ENCODE measurements around the gene NAV3.

The NAV3 gene, protein sequence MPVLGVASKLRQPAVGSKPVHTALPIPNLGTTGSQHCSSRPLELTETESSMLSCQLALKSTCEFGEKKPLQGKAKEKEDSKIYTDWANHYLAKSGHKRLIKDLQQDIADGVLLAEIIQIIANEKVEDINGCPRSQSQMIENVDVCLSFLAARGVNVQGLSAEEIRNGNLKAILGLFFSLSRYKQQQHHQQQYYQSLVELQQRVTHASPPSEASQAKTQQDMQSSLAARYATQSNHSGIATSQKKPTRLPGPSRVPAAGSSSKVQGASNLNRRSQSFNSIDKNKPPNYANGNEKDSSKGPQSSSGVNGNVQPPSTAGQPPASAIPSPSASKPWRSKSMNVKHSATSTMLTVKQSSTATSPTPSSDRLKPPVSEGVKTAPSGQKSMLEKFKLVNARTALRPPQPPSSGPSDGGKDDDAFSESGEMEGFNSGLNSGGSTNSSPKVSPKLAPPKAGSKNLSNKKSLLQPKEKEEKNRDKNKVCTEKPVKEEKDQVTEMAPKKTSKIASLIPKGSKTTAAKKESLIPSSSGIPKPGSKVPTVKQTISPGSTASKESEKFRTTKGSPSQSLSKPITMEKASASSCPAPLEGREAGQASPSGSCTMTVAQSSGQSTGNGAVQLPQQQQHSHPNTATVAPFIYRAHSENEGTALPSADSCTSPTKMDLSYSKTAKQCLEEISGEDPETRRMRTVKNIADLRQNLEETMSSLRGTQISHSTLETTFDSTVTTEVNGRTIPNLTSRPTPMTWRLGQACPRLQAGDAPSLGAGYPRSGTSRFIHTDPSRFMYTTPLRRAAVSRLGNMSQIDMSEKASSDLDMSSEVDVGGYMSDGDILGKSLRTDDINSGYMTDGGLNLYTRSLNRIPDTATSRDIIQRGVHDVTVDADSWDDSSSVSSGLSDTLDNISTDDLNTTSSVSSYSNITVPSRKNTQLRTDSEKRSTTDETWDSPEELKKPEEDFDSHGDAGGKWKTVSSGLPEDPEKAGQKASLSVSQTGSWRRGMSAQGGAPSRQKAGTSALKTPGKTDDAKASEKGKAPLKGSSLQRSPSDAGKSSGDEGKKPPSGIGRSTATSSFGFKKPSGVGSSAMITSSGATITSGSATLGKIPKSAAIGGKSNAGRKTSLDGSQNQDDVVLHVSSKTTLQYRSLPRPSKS (N-terminal part only)
- total RNA-seq = 0 reads per million in 3 experiments

DNA sequence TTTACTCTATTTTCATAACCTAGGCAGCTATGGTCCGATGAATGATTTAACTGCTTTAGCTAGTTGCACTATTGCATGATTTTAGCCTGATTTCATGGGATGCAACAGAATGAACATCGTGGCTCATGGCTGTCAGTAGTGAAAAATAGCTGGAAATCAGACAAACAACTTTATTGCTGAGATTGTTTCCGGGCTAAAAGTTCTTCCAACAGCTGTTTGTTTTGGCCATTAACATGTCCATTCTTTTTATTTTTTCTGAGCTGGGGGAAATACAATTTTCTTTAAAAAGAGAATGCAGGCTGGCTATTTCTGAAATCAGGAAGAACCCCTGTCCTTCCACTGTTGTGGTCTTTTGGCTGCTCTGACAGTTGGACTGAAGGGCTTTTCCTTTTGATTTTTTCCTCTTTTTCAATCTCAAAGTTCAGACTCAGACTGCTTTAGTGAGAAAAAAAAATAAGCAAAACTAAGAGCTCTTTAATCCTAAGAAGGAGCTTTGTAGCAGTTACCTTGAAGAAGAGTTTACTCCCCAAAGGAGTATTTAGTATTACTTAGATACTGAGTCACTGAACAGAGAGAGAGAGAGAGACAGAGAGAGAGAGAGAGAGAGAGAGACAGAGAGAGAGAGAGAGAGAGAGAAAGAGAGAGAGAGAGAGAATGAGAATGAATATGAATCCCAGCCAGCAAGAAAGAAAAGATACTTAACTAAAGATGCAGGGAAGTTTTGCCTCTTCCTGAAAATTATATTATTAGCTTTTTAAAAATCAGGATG, at the start of gene NAV3:
Gene NAV3 (plus strand): TSS at position 312 of the 769 bp plus-strand sequence. CDS start 568 bp downstream, outside the sequence.
- DNase-seq = no peak

DNA sequence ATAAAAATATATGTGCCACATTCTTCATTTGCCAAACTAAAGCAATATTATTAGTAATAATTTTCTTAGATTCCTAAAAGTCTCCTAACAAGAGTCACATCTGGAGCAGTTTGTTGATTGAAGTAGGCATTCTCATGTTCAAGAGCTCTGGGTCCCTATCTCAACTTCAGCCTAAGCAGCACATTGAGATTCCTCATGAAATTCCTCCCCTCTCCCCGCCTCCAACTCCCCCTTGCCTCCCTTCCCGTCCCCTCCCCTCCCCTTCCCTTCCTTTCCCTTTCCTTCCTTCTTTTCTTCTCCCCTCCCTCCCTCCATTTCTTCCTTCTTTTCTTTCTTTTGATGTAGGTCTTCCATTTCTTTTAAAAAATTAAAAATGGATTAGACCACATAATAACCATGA, 48.7 kb upstream of the NAV3 start:
- no peak for DNase-seq

DNA sequence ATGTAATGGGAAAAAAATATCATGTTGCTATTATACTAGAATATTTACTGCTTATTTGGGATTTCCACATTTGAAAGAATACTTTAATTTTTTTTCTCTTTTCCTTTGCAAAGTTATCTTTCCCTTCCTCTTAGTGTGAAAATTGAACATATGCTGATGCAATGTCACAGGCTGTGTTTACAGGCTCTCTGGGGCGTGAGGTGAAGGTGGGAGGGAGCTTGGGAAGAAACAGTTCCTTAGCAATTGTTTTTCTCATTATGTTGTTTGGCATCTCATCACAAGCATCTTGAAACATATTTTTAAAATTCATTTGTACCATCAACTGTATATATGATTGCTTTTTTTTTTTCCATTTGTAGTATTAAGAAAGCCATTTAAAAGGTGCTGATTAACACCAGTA, 47.9 kb upstream of the NAV3 start:
- DNase-seq = no peak

DNA sequence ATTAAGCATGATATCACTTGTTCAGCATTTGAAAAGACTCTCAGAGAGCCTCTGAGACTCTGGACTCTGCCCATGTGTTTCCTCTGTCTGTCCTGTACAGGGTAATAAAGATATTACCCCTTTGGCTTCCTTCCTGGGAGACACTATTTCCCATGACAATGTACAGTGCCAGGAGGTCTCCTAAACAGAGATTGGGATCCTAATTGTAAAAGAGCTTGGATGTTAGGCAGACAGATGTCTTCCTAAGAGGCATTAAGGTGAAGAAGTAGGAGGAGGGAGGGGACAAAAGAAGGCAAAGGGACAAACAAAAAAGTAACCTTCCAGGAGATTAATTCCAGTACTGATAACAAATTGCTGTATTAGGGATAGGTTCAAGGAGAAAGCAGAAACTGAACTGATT, 45.5 kb upstream of the NAV3 start:
- DNase-seq = no peak

DNA sequence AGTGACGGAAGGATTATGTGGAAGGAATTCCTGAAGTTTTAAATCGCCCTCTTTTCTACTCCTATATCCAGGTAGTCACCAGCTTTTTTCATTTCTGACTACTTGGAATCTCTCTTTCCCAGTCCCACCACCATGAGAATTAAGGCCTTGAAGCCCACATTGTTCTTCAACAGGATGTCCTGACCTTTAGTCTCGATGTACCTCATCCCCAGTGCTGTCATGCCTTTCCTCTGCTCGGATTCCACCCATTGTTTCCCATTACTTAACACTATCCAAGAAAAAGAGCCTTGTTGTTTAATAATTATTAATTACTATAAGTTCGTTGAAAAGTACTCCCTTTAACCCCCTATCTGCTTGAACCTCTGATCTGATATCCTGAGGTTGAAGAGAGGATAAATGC, 44.0 kb upstream of the NAV3 start:
- DNase-seq = no peak

DNA sequence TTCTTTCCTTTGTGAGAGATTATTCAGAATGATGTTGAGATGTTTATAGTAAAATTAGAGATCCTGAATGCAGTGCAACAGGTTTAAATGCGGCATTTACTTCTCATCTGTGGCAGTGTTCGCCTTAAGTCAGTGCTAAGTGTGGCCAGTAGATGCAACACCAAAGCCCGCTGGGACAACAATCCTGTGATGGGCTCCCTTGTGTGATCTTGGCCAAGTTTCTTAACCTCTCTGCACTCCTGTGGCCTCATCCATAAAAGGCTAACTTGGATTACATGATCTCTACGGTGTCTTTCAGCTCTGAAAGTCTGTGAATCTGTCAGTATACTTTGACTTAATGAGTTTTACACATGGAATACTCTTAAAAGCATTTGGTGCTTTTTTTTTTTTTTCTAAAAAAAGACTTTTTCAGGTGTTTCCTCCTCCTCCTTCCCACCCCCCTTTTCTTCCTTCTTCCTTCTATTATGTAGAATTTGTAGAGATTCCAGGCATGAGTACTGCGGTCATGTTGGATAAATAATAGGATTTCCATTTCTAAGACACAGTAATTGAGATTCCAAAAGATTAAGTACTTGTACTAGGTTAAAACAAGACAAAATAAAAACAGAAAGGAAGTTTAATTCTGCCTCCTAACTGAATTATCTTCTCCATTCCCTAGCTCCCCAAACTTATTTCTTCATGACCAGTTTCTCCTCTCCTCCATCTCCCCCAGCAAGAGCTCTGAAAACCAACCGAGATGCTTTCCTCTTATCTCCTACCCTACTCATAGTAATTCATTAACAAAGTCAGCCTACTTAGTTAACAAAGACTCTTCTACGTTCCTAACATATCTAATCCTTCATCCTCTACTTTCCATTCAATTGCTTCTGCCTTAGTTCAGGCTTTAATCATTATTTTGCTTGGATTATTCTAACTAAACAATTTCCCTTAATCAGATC, 42.2 kb upstream of the NAV3 start:
- DNase-seq = no peak

DNA sequence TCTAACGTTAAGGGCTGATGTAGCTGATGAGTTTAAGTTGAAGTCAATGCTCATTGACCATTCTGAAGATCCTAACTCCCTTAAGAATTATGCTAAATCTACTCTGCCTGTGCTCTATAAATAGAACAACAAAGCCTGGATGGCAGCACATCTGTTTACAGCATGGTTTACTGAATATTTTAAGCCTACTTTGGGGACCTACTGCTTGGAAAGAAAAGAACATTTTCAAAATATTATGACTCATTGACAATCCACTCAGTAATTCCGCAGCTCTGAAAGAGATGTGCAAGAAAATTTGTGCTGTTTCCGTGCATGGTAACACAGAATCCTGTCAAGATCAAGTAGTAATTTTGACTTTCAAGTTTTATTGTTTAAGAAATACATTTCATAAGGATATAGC, 35.0 kb upstream of the NAV3 start:
- no peak for DNase-seq

DNA sequence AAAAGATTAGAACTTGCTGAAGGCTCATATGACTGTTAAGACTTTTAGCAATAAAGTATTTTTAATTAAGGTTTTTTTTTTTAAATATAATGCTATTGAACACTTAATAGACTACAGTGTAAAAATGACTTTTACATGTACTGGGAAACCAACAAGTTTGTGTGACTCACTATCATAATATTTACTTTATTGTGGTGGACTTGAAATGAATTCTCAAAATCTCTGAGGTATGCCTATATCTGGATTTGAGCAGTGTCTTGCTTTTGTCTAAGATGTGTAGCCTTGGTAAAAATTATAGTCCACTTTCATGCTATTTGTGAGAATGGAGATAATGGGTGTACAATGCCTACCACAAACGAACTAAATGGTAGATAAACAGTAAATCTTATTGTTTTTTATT, 33.9 kb upstream of the NAV3 start:
- no peak for DNase-seq

DNA sequence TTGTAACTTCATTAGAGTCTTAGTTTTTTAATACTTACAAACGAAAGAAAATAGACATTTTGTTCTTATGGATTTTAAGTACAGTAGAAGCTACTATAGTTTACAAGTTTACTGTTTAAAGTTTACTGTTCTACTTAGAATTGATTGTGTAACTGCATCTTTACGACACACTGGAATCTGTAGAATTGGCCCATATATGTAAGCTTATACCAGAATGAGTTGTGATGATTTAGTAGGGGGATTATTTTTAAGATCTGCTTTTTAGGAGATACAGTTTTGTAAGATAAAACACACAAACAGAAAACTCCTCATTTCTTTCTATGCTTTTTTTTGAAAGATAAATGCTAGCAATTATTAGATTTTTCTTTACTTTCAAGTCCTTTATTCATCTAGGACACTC, 30.2 kb upstream of the NAV3 start:
- DNase-seq = no peak

DNA sequence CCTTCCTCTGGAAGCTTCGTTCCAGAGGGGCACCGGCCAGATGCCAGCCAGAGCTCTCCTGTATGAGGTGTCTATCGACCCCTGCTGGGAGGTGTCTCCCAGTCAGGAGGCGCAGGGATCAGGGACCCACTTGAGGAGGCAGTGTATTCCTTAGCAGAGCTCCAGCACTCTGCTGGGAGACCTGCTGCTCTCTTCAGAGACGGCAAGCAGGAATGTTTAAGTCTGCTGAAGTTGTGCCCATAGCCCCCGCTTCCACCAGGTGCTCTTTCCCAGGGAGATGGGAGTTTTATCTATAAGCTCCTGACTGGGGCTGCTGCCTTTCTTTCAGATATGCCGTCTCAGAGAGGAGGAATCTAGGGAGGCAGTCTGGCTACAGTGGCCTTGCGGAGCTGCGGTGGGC, 22.2 kb upstream of the NAV3 start:
- DNase-seq = no peak

DNA sequence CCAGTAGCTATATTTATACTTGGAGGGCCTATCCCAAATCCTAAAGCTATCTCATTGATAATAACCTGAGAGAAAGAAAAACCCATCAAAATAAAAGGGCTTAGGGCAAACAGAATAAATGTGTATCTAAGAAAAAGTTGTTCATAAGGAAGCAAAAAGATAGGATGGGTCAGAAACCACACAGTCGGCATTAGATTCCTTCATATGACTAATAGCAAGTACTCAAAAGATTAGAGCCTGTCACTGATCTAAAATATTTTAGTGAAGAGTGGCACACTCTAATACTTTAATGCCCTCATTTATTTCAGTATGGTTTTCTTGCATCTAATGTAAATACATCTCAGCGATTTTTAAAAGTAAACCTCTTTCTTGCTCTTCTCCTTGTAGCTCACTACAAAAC, 17.1 kb upstream of the NAV3 start:
- DNase-seq = no peak

DNA sequence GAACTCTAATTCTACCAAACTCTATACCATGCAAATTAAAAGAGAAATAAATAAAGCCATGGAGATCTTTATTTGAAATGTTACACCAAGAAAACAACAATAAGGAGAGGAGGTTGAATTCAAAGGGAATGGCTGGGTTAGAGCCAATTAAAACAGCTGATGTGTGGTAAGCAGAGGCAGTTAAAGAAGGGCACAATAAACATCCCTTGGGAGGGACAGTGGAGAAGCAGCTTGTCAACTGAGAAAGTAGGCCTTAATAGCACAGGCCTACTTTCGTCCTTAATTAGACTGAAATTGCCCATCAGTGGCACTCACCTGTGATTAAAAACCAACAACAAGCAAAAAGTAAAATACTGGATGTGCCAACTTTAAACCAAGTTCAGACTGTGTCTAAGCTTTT, 16.3 kb upstream of the NAV3 start:
- DNase-seq = no peak

DNA sequence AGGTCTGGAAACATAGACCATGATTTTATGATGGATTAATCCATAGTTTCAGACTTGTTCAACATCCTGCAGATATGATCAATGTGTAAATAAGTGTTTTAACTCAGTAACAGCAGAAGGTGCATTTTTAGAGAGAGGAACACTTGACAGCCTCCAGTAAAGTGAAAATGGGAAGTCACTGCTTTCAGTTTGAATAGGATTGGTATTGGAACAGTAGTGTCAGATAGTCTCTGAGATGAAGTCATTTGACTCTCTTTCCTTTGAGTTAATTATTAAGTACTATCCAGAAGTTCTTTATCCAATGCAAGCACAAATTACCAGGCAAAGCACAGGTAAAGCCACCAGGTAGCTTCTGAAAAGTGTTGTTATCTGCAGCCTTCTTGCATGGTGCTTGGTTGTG, 14.5 kb upstream of the NAV3 start:
- DNase-seq = no peak

DNA sequence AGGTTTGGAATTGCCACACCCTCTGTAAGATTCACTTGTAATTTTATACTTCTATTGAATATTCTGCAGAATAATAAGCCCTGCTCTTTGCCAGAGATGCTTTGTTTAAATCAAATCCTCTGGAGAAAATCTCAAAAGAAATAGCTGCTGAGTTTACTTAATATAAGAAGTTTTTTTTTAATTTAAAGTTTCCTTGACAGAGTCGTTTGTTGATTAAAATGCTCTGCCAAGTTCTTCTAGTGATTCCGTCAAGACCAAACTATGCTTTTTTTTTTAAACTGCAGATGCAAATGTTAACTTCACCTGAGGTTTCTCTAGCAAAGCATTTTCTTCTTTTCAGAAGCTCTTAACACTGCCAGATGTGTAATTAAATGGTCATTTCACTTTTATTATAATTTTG, 13.4 kb upstream of the NAV3 start:
- no peak for DNase-seq

DNA sequence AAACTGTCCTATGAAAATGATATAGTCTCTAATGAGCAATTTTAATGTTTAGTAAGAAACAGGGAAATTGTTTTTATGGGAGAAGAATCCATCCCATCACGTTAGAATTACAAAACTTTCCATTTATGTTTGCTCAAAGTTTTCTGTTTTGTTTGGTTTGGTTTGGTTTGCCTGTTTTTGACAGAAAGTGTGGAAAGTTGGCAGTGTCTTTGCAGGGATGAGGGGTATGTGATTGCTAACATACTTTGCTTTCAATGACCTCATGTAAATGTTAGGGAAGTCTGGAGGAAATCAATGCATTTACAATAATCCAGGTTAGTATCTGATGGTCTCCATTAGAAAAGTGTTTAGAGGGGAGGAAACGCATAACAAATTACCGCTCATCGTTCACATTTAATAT, 12.3 kb upstream of the NAV3 start:
- no peak for DNase-seq

DNA sequence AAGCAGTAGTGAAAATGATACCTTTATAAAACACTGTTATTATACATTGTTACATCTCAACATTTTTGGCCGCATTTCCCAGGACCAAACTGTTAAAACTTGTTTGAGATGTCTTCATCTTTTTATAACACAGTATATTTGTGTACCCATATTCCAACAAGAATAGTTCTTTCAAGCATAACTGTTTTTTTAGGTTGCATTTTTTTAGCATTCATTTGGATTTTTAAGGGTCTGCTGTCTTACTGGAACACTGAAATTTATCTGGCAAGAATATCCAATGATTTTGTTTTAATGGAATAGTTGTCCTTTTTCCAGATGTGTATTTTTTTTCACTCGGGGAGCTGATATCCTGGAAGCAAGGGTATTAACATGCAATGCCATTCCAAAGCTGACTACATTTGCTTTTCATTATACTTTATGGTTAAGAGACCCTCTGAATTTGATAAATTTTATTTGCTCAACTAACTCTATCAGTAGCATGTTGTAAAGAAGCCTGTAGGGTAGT, 8.9 kb upstream of the NAV3 start:
- no peak for DNase-seq

DNA sequence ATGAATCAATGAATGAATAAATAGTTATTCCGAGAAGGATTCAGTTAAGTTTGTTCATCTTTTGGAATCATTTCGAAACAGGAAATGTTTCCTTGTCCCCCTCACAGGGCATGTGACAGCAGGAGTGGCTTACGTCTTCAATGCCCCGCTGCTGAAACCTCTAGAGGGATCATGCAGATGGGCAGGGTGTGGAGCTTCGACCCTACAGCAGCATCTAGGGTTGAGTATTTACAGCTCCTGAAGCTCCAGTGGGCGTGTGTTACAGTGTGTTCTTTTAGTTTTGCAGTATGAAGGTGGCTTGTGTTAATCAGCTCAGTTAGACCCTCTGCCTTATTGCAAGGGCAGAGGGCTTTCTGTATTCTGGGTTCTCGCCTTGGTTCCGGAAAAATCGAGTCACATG, 2.6 kb downstream of the NAV3 start:
- DNase-seq = no peak

DNA sequence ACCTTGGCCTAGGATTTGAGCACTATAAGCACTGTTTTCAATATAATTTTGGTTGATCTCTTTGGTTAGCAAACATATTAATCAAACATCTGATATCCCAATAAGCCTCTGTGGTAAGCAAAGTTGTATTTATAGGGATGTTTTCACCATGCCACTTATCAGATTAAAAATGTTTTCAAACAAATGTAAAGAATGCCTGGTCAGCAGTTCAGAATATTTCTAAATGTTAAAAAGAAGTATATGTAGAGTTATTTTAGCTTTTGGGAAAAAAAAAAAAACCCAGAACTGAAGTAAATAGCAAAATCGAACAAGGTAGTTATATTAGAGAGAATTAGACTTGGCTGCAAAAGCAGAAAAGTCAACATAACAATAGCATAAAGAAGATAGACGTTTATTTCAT, 3.9 kb downstream of the NAV3 start:
- DNase-seq = no peak

DNA sequence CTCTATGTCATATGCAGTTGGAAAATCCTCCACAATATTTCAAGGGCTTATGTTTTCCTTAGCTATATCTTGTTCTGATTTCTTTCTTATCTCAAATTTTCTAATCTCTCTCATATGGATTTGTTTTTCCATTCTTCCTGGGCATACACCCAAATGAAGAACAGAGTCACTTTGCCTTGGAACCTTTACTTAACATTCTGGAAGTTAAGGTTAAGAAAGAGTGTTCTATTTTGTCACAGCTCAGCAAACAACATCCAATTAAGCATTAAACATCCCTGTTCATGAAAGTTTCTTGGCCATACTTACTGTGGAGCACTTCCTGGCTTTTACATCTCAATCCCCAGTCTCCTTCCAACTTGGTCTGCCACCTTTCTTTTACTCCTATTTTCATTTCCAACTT, 5.3 kb downstream of the NAV3 start:
- DNase-seq = no peak

DNA sequence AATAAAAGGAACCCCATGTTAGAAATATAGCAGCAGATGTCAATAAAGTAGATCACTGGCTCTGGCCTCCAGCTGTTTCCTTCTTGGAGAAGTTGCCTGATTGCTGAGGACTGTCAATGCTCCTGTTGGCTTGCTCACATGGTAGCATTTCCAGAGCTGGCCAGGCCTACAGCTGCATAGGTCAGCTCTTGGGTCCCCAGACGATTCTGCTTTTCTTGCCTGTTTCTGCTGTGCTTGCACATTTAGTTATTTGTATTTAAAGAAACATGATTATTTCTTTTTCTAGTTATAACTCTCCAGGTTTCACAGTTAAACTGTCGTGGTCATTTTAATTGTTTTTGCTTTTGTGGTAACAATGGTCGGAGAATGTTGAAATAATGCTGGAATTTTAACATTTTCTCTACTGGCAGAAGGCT, 7.2 kb downstream of the NAV3 start:
- DNase-seq = no peak

DNA sequence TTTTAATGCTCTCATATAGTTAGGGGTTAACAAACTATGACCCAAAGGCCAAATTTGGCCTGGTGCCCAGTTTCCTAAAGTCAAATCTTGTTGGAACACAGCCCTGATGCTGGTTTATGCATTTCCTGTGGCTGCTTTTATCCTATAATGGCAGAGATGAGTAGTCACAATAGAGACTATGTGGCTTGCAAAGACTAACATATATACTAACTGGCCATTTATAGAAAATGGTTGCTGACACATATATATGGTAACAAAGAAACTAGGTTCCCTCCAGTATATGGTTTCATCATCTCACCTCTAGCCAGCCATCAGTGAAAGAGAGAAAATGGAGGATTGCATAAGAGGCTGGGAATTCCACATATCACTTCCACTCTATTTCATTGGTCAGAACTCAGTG, 10.8 kb downstream of the NAV3 start:
- no peak for DNase-seq
